MCF 10A (cell line): ENCODE results near the gene VSIG4. TPM values are rescaled to one million over a fixed set of nuclear protein-coding genes. Genes with fewer than 3 reads are reported as not detected.

Experiments used
- BruUV-seq: library from RNA; stranded (reverse); fragments of 400-500 nt; replicated peaks from 2 replicates; lab custom pipeline; 2021; lab: Mats Ljungman, UMichigan
- CTCF ChIA-PET: fragments of 300-600 bp; sonication (Branson Sonifier 250); formaldehyde crosslinking; extraction: SDS; loops from one replicate; lab custom pipeline; 2021; ENCODE audit warnings: antibody characterized with exemption, inconsistent platforms; lab: Yijun Ruan, JAX
- POLR2A ChIA-PET: fragments of 300-600, 350-650 bp; sonication (Branson Sonifier 250); formaldehyde crosslinking; extraction: SDS; loops from one replicate; lab custom pipeline; 2020; ENCODE audit warnings: antibody characterized with exemption, inconsistent platforms; lab: Yijun Ruan, JAX
- DNase-seq: peaks from one replicate; pipeline ENCODE4 v3.0.0-alpha.2; 2018; ENCODE audit not compliant: unreplicated experiment
- H3K27ac Mint-ChIP-seq: one replicate; pipeline ENCODE4 v1.8.0; 2022; ENCODE audit warnings: mild to moderate bottlenecking, low read depth, mixed read lengths; ENCODE audit not compliant: unreplicated experiment
- H3K27me3 Mint-ChIP-seq: one replicate; pipeline ENCODE4 v1.8.0; 2022; ENCODE audit warnings: mixed read lengths; ENCODE audit not compliant: insufficient read depth, unreplicated experiment
- H3K36me3 Mint-ChIP-seq: one replicate; pipeline ENCODE4 v1.8.0; 2022; ENCODE audit warnings: mild to moderate bottlenecking, moderate library complexity, mixed read lengths; ENCODE audit not compliant: insufficient read depth, unreplicated experiment
- H3K4me1 Mint-ChIP-seq: one replicate; pipeline ENCODE4 v1.8.0; 2022; ENCODE audit warnings: mixed read lengths; ENCODE audit not compliant: insufficient read depth, unreplicated experiment
- H3K4me3 Mint-ChIP-seq: one replicate; pipeline ENCODE4 v1.8.0; 2022; ENCODE audit warnings: mild to moderate bottlenecking, moderate library complexity, mixed read lengths; ENCODE audit not compliant: unreplicated experiment
- H3K9me3 Mint-ChIP-seq: one replicate; pipeline ENCODE4 v1.8.0; 2022; ENCODE audit warnings: mixed read lengths; ENCODE audit not compliant: unreplicated experiment
- intact Hi-C: fragments of 100-400 bp; cut with micrococcal nuclease; formaldehyde crosslinking; loops from 2 replicates; pipeline ENCODE4 v1.14.1; 2022
- total RNA-seq: library from RNA; stranded (reverse); gene quantifications from 2 replicates; pipeline ENCODE4 v1.2.3, GENCODE V29; 2022
- TF ChIP-seq, protein P1 (sequence below): fragments of 200-600 bp; IDR thresholded peaks from one replicate; pipeline ENCODE4 v1.8.0; 2022; ENCODE audit warnings: antibody characterized with exemption, mild to moderate bottlenecking; ENCODE audit not compliant: unreplicated experiment

Gene VSIG4
- total RNA-seq, 1 experiment from 2014 or later, result not detected

GRCh38 chrX:66002824-66003680 is 36.8 kb downstream of the VSIG4 start:
- TF ChIP-seq, protein P1, sequence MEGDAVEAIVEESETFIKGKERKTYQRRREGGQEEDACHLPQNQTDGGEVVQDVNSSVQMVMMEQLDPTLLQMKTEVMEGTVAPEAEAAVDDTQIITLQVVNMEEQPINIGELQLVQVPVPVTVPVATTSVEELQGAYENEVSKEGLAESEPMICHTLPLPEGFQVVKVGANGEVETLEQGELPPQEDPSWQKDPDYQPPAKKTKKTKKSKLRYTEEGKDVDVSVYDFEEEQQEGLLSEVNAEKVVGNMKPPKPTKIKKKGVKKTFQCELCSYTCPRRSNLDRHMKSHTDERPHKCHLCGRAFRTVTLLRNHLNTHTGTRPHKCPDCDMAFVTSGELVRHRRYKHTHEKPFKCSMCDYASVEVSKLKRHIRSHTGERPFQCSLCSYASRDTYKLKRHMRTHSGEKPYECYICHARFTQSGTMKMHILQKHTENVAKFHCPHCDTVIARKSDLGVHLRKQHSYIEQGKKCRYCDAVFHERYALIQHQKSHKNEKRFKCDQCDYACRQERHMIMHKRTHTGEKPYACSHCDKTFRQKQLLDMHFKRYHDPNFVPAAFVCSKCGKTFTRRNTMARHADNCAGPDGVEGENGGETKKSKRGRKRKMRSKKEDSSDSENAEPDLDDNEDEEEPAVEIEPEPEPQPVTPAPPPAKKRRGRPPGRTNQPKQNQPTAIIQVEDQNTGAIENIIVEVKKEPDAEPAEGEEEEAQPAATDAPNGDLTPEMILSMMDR, result no peak
- intact Hi-C loops, result no loop called here
- no peak overlapping the region for H3K27ac Mint-ChIP-seq
- no peak for DNase-seq
- no TSS peak for BruUV-seq
- H3K4me1 Mint-ChIP-seq, result no peaks in the 10 kb centered on the region
- no peaks in the 10 kb centered on the region for H3K36me3 Mint-ChIP-seq
- H3K9me3 Mint-ChIP-seq, result peaks cover 15% of the 10 kb centered on the region
- CTCF ChIA-PET, result interaction anchor here (0.8 to 1.2 kb wide), 4 partner anchors 9 to 726 kb away, joined by 3 to 9 read pairs (median 4); no protein-coding TSS in a partner anchor
- POLR2A ChIA-PET, result no interaction called here
- H3K4me3 Mint-ChIP-seq, result no peak overlapping the region
- H3K27me3 Mint-ChIP-seq, result no peaks in the 10 kb centered on the region

- no peaks in the 10 kb centered on the region for H3K36me3 Mint-ChIP-seq
- intact Hi-C loops, result no loop called here
- no peak overlapping the region for H3K4me3 Mint-ChIP-seq
- H3K27me3 Mint-ChIP-seq, result no peaks in the 10 kb centered on the region
- H3K9me3 Mint-ChIP-seq, result peaks cover 15% of the 10 kb centered on the region
- DNase-seq, result no peak
- TF ChIP-seq, protein P1, result no peak
- BruUV-seq, result no TSS peak
- ChIA-PET POLR2A (no interaction called here), CTCF (interaction anchor here (0.5 to 1.1 kb wide), 3 partner anchors 11 to 645 kb away, joined by 3 read pairs; no protein-coding TSS in a partner anchor)
- no peaks in the 10 kb centered on the region for H3K4me1 Mint-ChIP-seq
- H3K27ac Mint-ChIP-seq, result no peak overlapping the region
These were observed 38.3 kb downstream of the VSIG4 start for GRCh38 chrX:66001596-66001995.

- Mint-ChIP-seq H3K4me1 (no peaks in the 10 kb centered on the region), H3K9me3 (peaks cover 15% of the 10 kb centered on the region), H3K4me3 (no peak overlapping the region), H3K36me3 (no peaks in the 10 kb centered on the region), H3K27ac (no peak overlapping the region), H3K27me3 (no peaks in the 10 kb centered on the region)
- DNase-seq, result no peak
- no TSS peak for BruUV-seq
- CTCF ChIA-PET, result interaction anchor here (0.5 to 1.1 kb wide), 3 partner anchors 10 to 646 kb away, joined by 3 read pairs; no protein-coding TSS in a partner anchor
- intact Hi-C loops, result no loop called here
- TF ChIP-seq, protein P1, result no peak
- POLR2A ChIA-PET, result no interaction called here
These were observed 39.1 kb downstream of the VSIG4 start for GRCh38 chrX:66000628-66001272.

- intact Hi-C loops, result no loop called here
- TF ChIP-seq, protein P1, result no peak
- Mint-ChIP-seq H3K4me3 (no peak overlapping the region), H3K9me3 (peaks cover 9% of the 10 kb centered on the region), H3K27me3 (no peaks in the 10 kb centered on the region), H3K27ac (no peak overlapping the region), H3K36me3 (no peaks in the 10 kb centered on the region), H3K4me1 (no peaks in the 10 kb centered on the region)
- no peak for DNase-seq
- POLR2A ChIA-PET, result no interaction called here
- CTCF ChIA-PET, result interaction anchor here (0.9 kb wide), 1 partner anchor 729 kb away, joined by 4 read pairs; no protein-coding TSS in a partner anchor
- no TSS peak for BruUV-seq
These were observed 39.7 kb downstream of the VSIG4 start for GRCh38 chrX:66000178-66000577.
